T-cell (primary cell): ENCODE data around the gene ZNF121. TPM values are rescaled to one million over a fixed set of nuclear protein-coding genes. Genes with fewer than 3 reads are reported as not detected.
"Not testable (repeated sequence)": the region's sequence is repeated elsewhere in the genome, so short reads cannot be mapped to it uniquely, and the experiment has no call there.

Source experiments
- ATAC-seq, 4 experiments: fragments of 200-7000 bp in 3 of 4; fragments of 150-1000 bp in 1 of 4; cut with Tn5 transposase; replicated peaks in 1 of 4; 1 replicate in 3 of 4; 2 replicates in 1 of 4; pipeline ENCODE4 v1.10.0; 2021; ENCODE audit warnings: moderate library complexity in 3 of 4, mild to moderate bottlenecking in 2 of 4, moderate number of reproducible peaks in 1 of 4
- CTCF ChIA-PET, 2 donors: fragments of 300-600 bp; sonication (Branson Sonifier 250); formaldehyde crosslinking; loops; one replicate each; lab custom pipeline; 2022; ENCODE audit warnings: antibody characterized with exemption in 2 of 2; lab: Charles Lee
- POLR2A ChIA-PET, 2 donors: fragments of 300-600 bp; sonication (Branson Sonifier 250); formaldehyde crosslinking; loops; one replicate each; lab custom pipeline; 2022; ENCODE audit warnings: antibody characterized with exemption in 2 of 2; lab: Charles Lee
- DNase-seq, 35 experiments: peaks; one replicate each; pipeline versions ENCODE4 v3.0.0 to v3.0.0-alpha.2; 2013 to 2023
- H3K27ac ChIP-seq: one replicate; pipeline ENCODE4 v1.5.1; 2013; ENCODE audit warnings: low read length
- H3K27me3 ChIP-seq, 2 experiments: replicated peaks in 1 of 2; 1 replicate in 1 of 2; 2 replicates in 1 of 2; pipeline versions ENCODE4 v1.6.1 to v1.7.0; 2013; ENCODE audit warnings: low read length in 1 of 2, mixed read lengths in 1 of 2; ENCODE audit not compliant: control insufficient read depth in 2 of 2, insufficient read depth in 2 of 2; ENCODE audit errors: extremely low read depth in 1 of 2
- H3K36me3 ChIP-seq, 2 donors: 1 replicate in 1 of 2; 2 replicates in 1 of 2; pipeline versions ENCODE4 v1.6.1 to v1.7.0; 2013; ENCODE audit warnings: low read length in 1 of 2; ENCODE audit not compliant: control insufficient read depth in 2 of 2, insufficient read depth in 1 of 2; ENCODE audit errors: extremely low read depth in 1 of 2
- H3K4me1 ChIP-seq, 2 experiments: 1 replicate in 1 of 2; 2 replicates in 1 of 2; pipeline versions ENCODE4 v1.6.1 to v1.7.0; 2013; ENCODE audit warnings: low read length in 2 of 2, mixed read lengths in 1 of 2; ENCODE audit not compliant: insufficient read depth in 2 of 2, control insufficient read depth in 1 of 2; ENCODE audit errors: extremely low read depth in 1 of 2
- H3K4me3 ChIP-seq, 2 donors: 1 replicate in 1 of 2; 2 replicates in 1 of 2; pipeline versions ENCODE4 v1.5.1 to v1.7.0; 2013; ENCODE audit warnings: mild to moderate bottlenecking in 2 of 2, low read length in 1 of 2, moderate library complexity in 1 of 2; ENCODE audit not compliant: control insufficient read depth in 1 of 2; ENCODE audit errors: extremely low read depth in 1 of 2
- H3K9me3 ChIP-seq: 2 replicates; pipeline ENCODE4 v1.7.0; 2013
- H3K27ac Mint-ChIP-seq, 2 donors: one replicate each; pipeline ENCODE4 v1.8.0; 2020 to 2021; ENCODE audit warnings: mild to moderate bottlenecking in 2 of 2, mixed read lengths in 2 of 2
- H3K27me3 Mint-ChIP-seq, 2 donors: one replicate each; pipeline ENCODE4 v1.8.0; 2021 to 2022; ENCODE audit warnings: mixed read lengths in 2 of 2
- H3K36me3 Mint-ChIP-seq: one replicate; pipeline ENCODE4 v1.8.0; 2021; ENCODE audit warnings: mixed read lengths
- H3K4me1 Mint-ChIP-seq, 3 donors: one replicate each; pipeline ENCODE4 v1.8.0; 2020 to 2022; ENCODE audit warnings: mixed read lengths in 3 of 3, mild to moderate bottlenecking in 1 of 3
- H3K4me3 Mint-ChIP-seq, 3 donors: one replicate each; pipeline ENCODE4 v1.8.0; 2020 to 2022; ENCODE audit warnings: mild to moderate bottlenecking in 3 of 3, mixed read lengths in 3 of 3, moderate library complexity in 3 of 3
- H3K9me3 Mint-ChIP-seq, 3 donors: one replicate each; pipeline ENCODE4 v1.8.0; 2020 to 2022; ENCODE audit warnings: mixed read lengths in 3 of 3
- WGBS: methylation state at CpG from one replicate; pipeline ENCODE4 v1.1.5; 2013; ENCODE audit warnings: missing lambda C conversion rate; ENCODE audit not compliant: insufficient coverage; 5-methylcytosine and 5-hydroxymethylcytosine counted together
- total RNA-seq, 35 experiments: library from RNA in 6 of 35; stranded (reverse) in 6 of 35; fragments of 120-200 nt in 1 of 35; gene quantifications; one replicate each; pipeline versions ENCODE4 v1.2.1 to v1.2.4 and lab custom pipeline; 2013 to 2026

The ZNF121 gene
- total RNA-seq, 5 donors from 2014 or later (not counting 1 experiment from before 2014, with no cell fraction given) = 36.6 to 53.4 (median 48.4) TPM

DNA sequence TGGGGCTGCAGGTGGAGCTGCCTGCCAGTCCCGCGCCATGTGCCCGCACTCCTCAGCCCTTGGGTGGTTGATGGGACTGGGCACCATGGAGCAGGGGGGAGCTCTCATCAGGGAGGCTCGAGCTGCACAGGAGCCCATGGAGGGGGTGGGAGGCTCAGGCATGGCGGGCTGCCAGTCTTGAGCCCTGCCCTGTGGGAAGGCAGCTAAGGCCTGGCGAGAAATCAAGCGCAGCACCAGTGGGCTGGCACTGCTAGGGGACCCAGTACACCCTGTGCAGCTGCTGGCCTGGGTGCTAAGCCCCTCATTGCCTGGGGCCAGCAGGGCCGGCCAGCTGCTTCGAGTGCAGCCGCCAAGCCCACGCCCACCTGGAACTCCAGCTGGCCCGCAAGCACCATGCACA, 43.0 kb downstream of the ZNF121 start:
- CTCF ChIA-PET, H3K4me3 Mint-ChIP-seq, H3K36me3 ChIP-seq, ATAC-seq, H3K27ac ChIP-seq, DNase-seq, H3K27ac Mint-ChIP-seq, H3K4me3 ChIP-seq, H3K9me3 ChIP-seq, H3K27me3 Mint-ChIP-seq, H3K27me3 ChIP-seq, POLR2A ChIA-PET: not testable (repeated sequence)
- peaks cover 14% of the 10 kb centered on the region for H3K36me3 Mint-ChIP-seq
- H3K4me1 ChIP-seq = peaks cover 5 to 21% of the 10 kb centered on the region in 2 experiments
- WGBS = 89% methylated on average over 8 of the region's 12 CpGs
- H3K9me3 Mint-ChIP-seq = peaks cover 15 to 16% (median 16%) of the 10 kb centered on the region in 3 donors
- peaks cover 25 to 30% (median 27%) of the 10 kb centered on the region in 3 donors for H3K4me1 Mint-ChIP-seq

DNA sequence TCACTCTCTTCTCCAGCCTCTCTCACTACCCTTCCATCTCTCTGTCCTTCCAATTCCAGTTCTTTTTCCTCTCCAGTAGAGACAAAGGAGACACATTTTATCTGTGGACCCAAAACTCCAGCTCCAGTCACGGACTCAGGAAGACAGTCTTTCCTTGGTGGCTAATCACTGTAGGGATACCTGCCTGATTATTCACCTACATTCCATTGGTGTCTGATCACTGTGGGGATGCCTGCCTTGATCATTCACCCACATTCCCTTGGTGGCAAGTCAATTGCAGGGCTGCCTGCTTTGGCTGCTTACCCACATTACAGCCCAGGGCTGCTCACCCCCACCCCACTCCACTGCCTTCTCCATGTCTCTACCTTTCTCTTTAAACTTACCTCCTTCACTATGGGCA, 44.4 kb downstream of the ZNF121 start:
- DNase-seq, H3K4me3 ChIP-seq, H3K9me3 ChIP-seq, POLR2A ChIA-PET, ATAC-seq, H3K27me3 Mint-ChIP-seq, CTCF ChIA-PET, H3K27ac ChIP-seq, H3K27me3 ChIP-seq: not testable (repeated sequence)
- peaks cover 15 to 18% (median 16%) of the 10 kb centered on the region in 3 donors for H3K9me3 Mint-ChIP-seq
- H3K27ac Mint-ChIP-seq = peak overlapping the region; percentile 60 to 64
- H3K4me1 Mint-ChIP-seq = peaks cover 31 to 37% (median 31%) of the 10 kb centered on the region in 3 donors
- Histone ChIP-seq H3K36me3 (peaks cover under 1 to 12% of the 10 kb centered on the region in 2 donors), H3K4me1 (peaks cover 5 to 21% of the 10 kb centered on the region in 2 experiments)
- peaks cover 28% of the 10 kb centered on the region for H3K36me3 Mint-ChIP-seq
- H3K4me3 Mint-ChIP-seq = peak overlapping the region; percentile 95 to 99 (median 96)
- WGBS = 100% methylated on average over 1 of the region's 1 CpG

DNA sequence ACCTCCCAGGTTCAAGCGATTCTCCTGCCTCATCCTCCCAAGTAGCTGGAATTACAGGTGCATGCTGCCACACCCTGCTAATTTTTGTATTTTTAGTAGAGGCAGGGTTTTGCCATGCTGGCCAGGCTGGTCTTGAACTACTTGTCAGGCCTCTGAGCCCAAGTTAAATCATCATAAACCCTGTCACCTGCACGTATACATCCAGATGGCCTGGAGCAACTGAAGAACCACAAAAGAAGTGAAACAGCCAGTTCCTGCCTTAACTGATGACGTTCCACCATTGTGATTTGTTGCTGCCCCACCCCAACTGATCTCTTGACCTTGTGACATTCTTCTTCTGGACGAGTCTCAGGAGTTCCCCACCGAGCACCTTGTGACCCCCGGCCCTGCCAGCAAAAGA, 45.1 kb downstream of the ZNF121 start:
- H3K36me3 Mint-ChIP-seq = peaks cover 35% of the 10 kb centered on the region
- Histone ChIP-seq H3K27ac (peak overlapping the region; percentile 92), H3K36me3 (peaks cover 7 to 19% of the 10 kb centered on the region in 2 donors), H3K4me1 (peaks cover 5 to 21% of the 10 kb centered on the region in 2 experiments)
- H3K27me3 ChIP-seq, CTCF ChIA-PET, DNase-seq, H3K9me3 ChIP-seq, POLR2A ChIA-PET, ATAC-seq, H3K4me3 ChIP-seq, H3K27me3 Mint-ChIP-seq: not testable (repeated sequence)
- H3K9me3 Mint-ChIP-seq = peaks cover 15 to 18% (median 16%) of the 10 kb centered on the region in 3 donors
- peaks cover 31 to 37% (median 31%) of the 10 kb centered on the region in 3 donors for H3K4me1 Mint-ChIP-seq
- peak overlapping the region; percentile 95 to 99 (median 96) for H3K4me3 Mint-ChIP-seq
- WGBS = 96% methylated on average over 5 of the region's 6 CpGs
- peak overlapping the region; percentile 92 to 97 for H3K27ac Mint-ChIP-seq

- Histone ChIP-seq H3K36me3 (peaks cover 12 to 27% of the 10 kb centered on the region in 2 donors), H3K4me3 (peak within 1 kb of the TSS; percentile 98), H3K27me3 (no peaks in the 10 kb centered on the region), H3K4me1 (peaks cover 5 to 21% of the 10 kb centered on the region in 2 experiments), H3K9me3 (no peaks in the 10 kb centered on the region), H3K27ac (peak within 1 kb of the TSS; percentile 92)
- peak; percentile 68 to 93 (median 87) for DNase-seq
- CTCF ChIA-PET = no interaction called here
- peak; percentile 91 to 96 (median 94) for ATAC-seq
- 1% methylated on average over 45 of the region's 49 CpGs for WGBS
- H3K27me3 Mint-ChIP-seq = no peaks in the 10 kb centered on the region
- POLR2A ChIA-PET = no interaction called here
- H3K27ac Mint-ChIP-seq = peak within 1 kb of the TSS; percentile 92 to 97
- H3K36me3 Mint-ChIP-seq = peaks cover 43% of the 10 kb centered on the region
- H3K9me3 Mint-ChIP-seq = peaks cover 20 to 25% (median 23%) of the 10 kb centered on the region in 3 donors
- H3K4me1 Mint-ChIP-seq = peaks cover 31 to 37% (median 31%) of the 10 kb centered on the region in 3 donors
- H3K4me3 Mint-ChIP-seq = peak within 1 kb of the TSS; percentile 95 to 99 (median 96)
Observed at GRCh38 chr19:9538183-9539058, 45.9 kb downstream of the ZNF121 start, which contains the start of gene ZNF426. Gene ZNF426, minus strand, starts transcription at chr19:9538645. Its CDS starts 2,413 bp downstream, at chr19:9536232.

- H3K9me3 Mint-ChIP-seq = peaks cover 30 to 39% (median 37%) of the 10 kb centered on the region in 3 donors
Observed at GRCh38 chr19:9535934-9536333, 48.4 kb downstream of the ZNF121 start.

DNA sequence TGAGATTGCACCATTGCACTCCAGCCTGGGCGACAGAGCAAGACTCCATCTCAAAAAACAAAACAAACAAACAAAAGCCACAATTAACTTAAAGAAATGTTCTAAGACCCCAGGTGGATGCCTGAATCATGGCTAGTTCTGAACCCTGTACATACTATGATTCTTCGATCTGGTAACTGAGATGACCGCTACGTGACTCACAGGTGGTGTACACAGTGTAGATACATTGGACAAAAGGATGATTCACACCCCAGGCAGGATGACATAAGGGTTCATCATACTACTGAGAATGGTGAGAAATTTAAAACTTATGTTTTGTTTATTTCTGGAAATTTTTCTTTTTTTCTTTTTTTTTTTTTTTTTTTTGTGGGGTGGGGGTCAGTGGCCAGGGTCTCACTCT, 52.4 kb downstream of the ZNF121 start:
- H3K9me3 ChIP-seq = peaks cover 27% of the 10 kb centered on the region
- peaks cover 90% of the 10 kb centered on the region for H3K36me3 Mint-ChIP-seq

More at GRCh38 chr19:9535934-9536333, 48.4 kb downstream of the ZNF121 start:
- H3K4me1 Mint-ChIP-seq = peaks cover 31 to 37% (median 31%) of the 10 kb centered on the region in 3 donors
- no peaks in the 10 kb centered on the region for H3K27me3 Mint-ChIP-seq
- Histone ChIP-seq H3K27me3 (no peaks in the 10 kb centered on the region), H3K9me3 (no peaks in the 10 kb centered on the region), H3K27ac (no peak overlapping the region), H3K4me1 (peaks cover 5 to 21% of the 10 kb centered on the region in 2 experiments), H3K4me3 (no peak overlapping the region), H3K36me3 (peaks cover 18 to 50% of the 10 kb centered on the region in 2 donors)
- no peak overlapping the region for H3K27ac Mint-ChIP-seq
- ChIA-PET POLR2A (no interaction called here), CTCF (interaction anchor here in 1 of 2 donors (0.5 kb wide), 1 partner anchor 116 kb away, joined by 3 read pairs; no protein-coding TSS in a partner anchor)
- DNase-seq (no peak), ATAC-seq (no peak)
- peaks cover 67% of the 10 kb centered on the region for H3K36me3 Mint-ChIP-seq
- H3K4me3 Mint-ChIP-seq = peak overlapping the region in 1 of 3 donors; percentile 23
- whole genome bisulfite sequencing = 67% methylated on average over 1 of the region's 4 CpGs

More for the DNA sequence above, 52.4 kb downstream of the ZNF121 start:
- 100% methylated on average over 1 of the region's 4 CpGs for WGBS
- ATAC-seq (no peak), DNase-seq (no peak)
- H3K27me3 Mint-ChIP-seq = no peaks in the 10 kb centered on the region
- peaks cover 7 to 9% (median 8%) of the 10 kb centered on the region in 3 donors for H3K4me1 Mint-ChIP-seq
- Histone ChIP-seq H3K4me1 (peaks cover 0 to 5% of the 10 kb centered on the region in 2 experiments), H3K27ac (no peak overlapping the region), H3K36me3 (peaks cover 22 to 79% of the 10 kb centered on the region in 2 donors), H3K27me3 (no peaks in the 10 kb centered on the region), H3K4me3 (peak overlapping the region in 1 of 2 donors; percentile 5)
- H3K4me3 Mint-ChIP-seq = no peak overlapping the region
- peaks cover 18 to 49% (median 46%) of the 10 kb centered on the region in 3 donors for H3K9me3 Mint-ChIP-seq
- CTCF ChIA-PET = no interaction called here
- POLR2A ChIA-PET = no interaction called here
- no peak overlapping the region for H3K27ac Mint-ChIP-seq
